Testis (tissue), 2 donors: ENCODE data around the gene C11orf91.

Source experiments
- CTCF ChIP-seq, 3 experiments: fragments of 450-650 bp in 2 of 3; fragments of 200-600 bp in 1 of 3; sonication (generic) in 1 of 3; IDR thresholded peaks; one replicate each; pipeline ENCODE4 v1.5.1; 2016 to 2019; ENCODE audit warnings: antibody characterized with exemption in 3 of 3, mild to moderate bottlenecking in 2 of 3, moderate library complexity in 1 of 3
- POLR2A ChIP-seq: fragments of 450-650 bp; IDR thresholded peaks from one replicate; pipeline ENCODE4 v1.6.1; 2017; ENCODE audit warnings: antibody characterized with exemption, mild to moderate bottlenecking, moderate library complexity

GRCh38 chr11:33721984-33722383, 21.4 kb upstream of the C11orf91 start:
- TF ChIP-seq CTCF (IDR thresholded peaks at IDR 0.05) = no peak
- no peak for TF ChIP-seq POLR2A
